HG03159 (cell line): ENCODE data around the gene NKX1-1.

Experiments used
- ATAC-seq: cut with Tn5 transposase; IDR thresholded peaks from one replicate; pipeline ENCODE4 v1.9.1; 2021; ENCODE audit warnings: mild to moderate bottlenecking, moderate library complexity; ENCODE audit not compliant: unreplicated experiment

NKX1-1 gene

GRCh38 chr4:1417522-1418390, 11.5 kb upstream of the NKX1-1 start:
- no peak for ATAC-seq

- no peak for ATAC-seq
Measured at GRCh38 chr4:1416948-1417260, 10.7 kb upstream of the NKX1-1 start.

GRCh38 chr4:1416051-1416947, 10.1 kb upstream of the NKX1-1 start:
- no peak for ATAC-seq

GRCh38 chr4:1415681-1415981, 9.4 kb upstream of the NKX1-1 start:
- ATAC-seq, result no peak

GRCh38 chr4:1414831-1415680, 8.8 kb upstream of the NKX1-1 start:
- no peak for ATAC-seq

GRCh38 chr4:1413687-1414479, 7.6 kb upstream of the NKX1-1 start:
- ATAC-seq, result no peak

GRCh38 chr4:1413204-1413663, 7.0 kb upstream of the NKX1-1 start:
- ATAC-seq, result no peak

- no peak for ATAC-seq
Measured at GRCh38 chr4:1412376-1413203, 6.3 kb upstream of the NKX1-1 start.

GRCh38 chr4:1411436-1412375, 5.5 kb upstream of the NKX1-1 start:
- ATAC-seq, result no peak

- no peak for ATAC-seq
Measured at GRCh38 chr4:1410491-1411325, 4.5 kb upstream of the NKX1-1 start.

GRCh38 chr4:1409491-1410425, 3.5 kb upstream of the NKX1-1 start:
- no peak for ATAC-seq

GRCh38 chr4:1409079-1409478, 2.8 kb upstream of the NKX1-1 start:
- ATAC-seq, result no peak

GRCh38 chr4:1408418-1408817, 2.2 kb upstream of the NKX1-1 start:
- ATAC-seq, result no peak

- no peak for ATAC-seq
Measured at GRCh38 chr4:1407657-1408333, 1.6 kb upstream of the NKX1-1 start.

GRCh38 chr4:1406981-1407656, 877 bp upstream of the NKX1-1 start:
- no peak for ATAC-seq
